GM21619 (cell line): Measurements from ENCODE around the gene PRRT1.
A peak's percentile ranks its signal among the peaks of the same experiment; 100 is the strongest.
"Not testable (repeated sequence)": the region's sequence is repeated elsewhere in the genome, so short reads cannot be mapped to it uniquely, and the experiment has no call there.

Experiments
- ATAC-seq: cut with Tn5 transposase; IDR thresholded peaks from one replicate; pipeline ENCODE4 v1.9.1; 2021; ENCODE audit not compliant: unreplicated experiment

Gene PRRT1

GRCh38 chr6:32151863-32152768, at the start of gene PRRT1:
TSS of gene PRRT1 (minus strand) at chr6:32151939. CDS start at chr6:32151827, 112 bp downstream.
- no peak for ATAC-seq

DNA sequence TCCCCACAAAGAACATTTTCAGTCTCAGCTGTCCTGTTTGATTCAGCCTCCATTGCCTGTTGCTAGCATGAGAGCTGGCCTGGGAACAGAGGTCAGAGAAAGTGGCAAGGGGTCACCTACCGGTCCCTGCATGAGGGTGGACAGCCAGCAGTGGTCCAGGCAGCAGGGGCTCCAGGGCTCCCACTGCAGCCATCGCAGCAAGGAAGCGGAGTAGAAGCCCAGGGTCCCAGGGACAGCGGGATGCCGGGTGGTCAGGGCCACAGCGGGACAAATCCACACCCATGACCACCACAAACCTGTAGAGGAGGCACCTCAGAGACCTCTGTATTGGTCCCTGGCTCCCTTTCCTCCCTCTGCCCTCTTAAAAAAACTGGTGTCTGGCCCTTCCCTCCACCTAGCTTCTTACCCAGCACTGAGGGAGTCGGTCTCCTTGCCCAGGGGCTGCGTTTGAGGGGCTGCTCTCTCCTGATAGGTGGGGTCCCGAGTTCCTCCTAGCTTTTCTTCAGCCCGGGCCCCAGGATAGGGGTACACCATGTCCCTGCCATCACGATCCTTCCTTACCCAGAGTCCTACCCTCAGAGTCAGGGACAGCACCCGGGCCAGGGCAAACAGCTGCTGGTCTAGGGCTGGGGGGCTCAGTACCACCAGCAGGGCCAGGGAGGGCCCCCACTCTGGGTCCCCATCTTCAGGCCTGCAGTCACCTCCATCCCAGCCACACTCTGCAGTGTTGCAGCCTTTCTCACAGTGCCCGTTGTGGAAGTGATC, 49.2 kb upstream of the PRRT1 start:
- ATAC-seq = no peak

DNA sequence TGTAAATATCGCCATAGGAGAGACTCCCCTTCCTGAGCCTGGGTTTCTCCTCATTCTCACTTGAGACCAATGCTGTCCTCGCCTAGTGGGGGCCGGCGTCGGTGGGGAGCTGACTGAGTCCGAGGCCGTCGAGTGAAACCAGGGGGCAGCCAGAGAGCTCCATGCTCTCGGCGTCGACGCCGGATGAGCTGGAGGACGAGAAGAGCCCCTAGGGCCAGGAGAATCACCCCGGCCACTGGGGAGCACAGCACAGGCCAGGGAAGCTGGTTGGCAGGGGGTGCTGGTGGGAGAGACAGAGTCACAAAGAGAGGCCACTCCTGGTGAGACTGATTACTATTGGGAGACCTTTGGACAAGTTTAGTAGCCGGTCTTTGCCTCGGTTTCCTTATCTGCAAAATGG, 47.1 kb upstream of the PRRT1 start:
- ATAC-seq = no peak

DNA sequence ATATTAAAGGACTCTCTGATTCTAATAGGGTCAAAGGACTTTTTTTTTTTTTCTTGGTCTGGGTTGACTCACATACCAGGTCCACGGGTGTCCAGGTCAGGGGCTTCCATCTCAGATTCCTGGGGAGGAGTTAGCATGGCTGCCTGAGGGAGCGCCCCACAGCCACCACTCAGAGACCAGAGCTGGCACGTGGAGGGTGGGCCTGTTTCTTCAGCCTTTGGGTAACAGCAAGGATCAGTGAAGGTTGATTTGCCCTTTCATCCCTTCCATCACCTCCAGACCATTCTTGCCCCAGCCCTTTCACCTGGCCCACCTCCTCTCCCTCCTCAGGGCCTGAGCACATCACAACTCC, 46.6 kb upstream of the PRRT1 start:
- ATAC-seq = no peak

DNA sequence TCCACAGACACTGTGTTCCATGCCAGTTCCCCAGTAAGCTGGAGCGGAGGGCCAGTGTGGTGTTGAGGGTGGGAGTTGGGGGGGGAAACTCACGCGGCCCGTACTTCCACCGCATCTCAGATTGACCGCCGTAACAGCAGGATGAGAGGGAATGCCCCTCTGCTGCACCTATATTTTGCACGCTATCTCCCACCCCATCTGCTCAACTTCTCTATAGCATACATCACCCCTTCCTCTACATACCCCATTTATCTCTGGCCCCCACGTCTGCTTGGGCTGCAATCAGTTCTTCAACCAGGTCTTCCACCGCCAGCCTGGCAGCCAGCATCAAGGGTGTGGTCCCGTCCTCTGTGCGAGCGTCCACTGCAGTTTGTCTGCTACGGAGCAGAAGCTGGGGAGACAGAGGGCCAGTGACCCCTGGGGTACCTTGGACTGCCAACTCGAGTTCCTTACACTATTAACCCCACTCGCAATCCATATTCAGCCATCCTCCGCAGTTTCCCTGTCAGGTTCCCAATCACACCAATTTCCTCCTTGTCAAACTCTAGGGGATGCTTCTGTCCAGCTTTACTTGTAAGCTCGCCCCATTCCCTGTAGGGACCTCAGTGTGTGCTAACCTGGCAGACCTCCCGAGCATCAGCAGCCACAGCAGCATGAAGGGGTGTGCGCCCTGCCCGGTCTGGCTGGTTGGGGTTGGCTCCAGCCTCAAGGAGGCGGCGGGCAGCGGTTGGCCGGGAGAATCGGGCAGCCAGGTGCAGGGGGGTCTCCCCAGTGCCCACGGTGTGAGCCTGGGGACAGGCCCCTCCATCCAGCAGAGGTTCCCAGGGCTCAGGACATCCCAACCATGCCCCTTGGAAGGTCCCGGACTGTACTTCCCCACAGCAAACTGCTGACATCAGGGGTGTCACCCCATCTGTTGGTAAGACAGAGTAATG, 45.2 kb upstream of the PRRT1 start:
- no peak for ATAC-seq

GRCh38 chr6:32195902-32196681, 44.4 kb upstream of the PRRT1 start:
- ATAC-seq = peak; percentile 67

DNA sequence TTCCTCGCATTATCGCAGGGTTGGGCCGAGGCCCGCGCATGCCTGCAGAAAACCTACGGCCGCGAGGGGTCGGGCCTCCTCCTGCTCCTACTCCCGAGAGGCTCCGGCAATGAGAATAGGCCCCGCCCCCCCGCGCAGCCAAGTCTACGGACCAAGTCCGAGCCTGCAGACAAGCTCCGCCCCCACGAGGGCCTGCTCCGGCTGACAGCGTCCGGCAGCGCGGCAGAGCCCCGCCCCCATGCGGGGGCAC, 43.8 kb upstream of the PRRT1 start:
- ATAC-seq = peak; percentile 65

DNA sequence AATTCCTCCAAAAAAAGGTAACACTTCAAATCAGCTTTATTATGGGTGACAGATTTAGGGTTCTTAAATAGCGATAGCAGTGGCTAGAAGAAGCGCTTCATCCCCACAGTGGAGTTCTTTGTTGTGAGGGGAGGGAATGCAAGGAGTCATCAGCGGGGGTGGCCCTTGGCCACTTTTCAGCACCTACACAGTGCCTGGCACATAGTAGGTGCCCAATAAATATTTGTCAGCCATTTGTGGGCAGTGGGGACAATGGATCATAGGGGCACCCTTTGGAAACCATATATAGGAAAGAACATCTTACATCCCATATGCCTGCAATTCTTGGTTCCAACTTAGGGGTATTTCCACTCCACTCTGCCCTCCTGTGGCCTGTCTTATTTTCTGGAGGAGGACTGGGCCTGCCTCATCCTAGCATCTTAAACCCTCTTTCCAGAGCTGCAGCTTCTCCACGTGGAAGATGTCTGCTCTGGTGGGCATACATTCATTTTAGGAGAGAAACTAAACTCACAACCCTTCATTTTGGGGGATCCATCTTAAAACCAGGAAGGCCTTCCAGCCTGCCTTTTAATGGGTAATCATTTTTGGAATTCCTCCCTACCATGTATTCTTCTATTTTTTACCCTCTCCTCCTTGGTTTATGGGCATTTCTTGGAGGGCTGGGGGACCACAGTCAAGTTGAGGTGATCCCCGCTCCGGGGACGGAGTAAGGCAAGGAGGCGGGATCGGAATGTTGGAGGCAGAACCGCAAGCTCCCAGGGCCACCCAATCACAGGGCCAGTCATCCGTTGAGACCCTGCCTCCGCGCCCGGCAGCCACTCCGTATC, 43.3 kb upstream of the PRRT1 start:
- no peak for ATAC-seq

GRCh38 chr6:32194388-32194787, 42.6 kb upstream of the PRRT1 start:
- no peak for ATAC-seq

GRCh38 chr6:32193096-32193495, 41.4 kb upstream of the PRRT1 start:
- not testable (repeated sequence) for ATAC-seq

GRCh38 chr6:32192608-32193039, 40.9 kb upstream of the PRRT1 start, which contains the start of gene GPSM3:
TSS of gene GPSM3 (minus strand) at chr6:32192643. CDS start at chr6:32192513, 130 bp downstream.
- no peak for ATAC-seq

- no peak for ATAC-seq
Measured at GRCh38 chr6:32191696-32192607, 40.2 kb upstream of the PRRT1 start.

DNA sequence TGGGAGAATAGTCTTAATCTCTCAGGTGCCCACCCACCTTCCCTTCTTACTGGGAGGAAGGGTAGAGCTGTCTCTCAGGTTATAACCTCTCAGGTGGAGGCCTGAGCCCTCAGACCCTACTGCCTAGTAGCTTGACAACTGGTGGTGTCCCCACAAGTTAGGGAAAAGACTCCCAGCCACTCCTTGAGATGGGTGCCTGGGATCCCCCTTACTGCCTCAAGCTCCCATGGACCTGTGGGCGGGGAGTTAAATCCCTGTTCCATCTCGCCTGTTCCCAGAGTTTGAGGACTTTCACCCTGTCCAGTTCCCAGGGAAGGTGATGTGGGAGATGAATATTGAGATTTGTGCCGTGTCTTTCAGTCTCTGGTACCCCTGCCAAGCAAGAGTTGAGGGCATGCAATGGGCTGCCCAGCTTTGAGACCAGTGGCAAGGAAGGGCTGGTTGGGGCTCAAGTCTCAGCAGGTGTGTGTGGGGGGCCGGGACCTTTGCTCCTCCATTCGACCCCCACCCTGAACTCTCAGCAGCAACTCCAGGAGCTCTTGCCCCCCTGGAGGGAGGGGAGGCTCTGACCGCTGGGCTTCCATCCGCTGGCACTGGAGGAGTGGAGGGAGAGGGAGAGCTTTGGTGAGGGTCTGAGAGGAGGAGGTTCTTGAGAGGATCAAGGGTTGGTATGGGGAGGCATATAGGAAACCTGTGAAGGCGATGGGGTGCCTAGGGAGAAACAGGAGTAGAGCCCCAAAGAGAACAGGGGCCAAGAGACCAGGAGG, 39.4 kb upstream of the PRRT1 start:
- no peak for ATAC-seq

- ATAC-seq = peak; percentile 47
Measured at GRCh38 chr6:32190054-32190851, 38.5 kb upstream of the PRRT1 start, which contains the start of gene PBX2. TSS of gene PBX2 (minus strand) at chr6:32190202. CDS start at chr6:32189915, 287 bp downstream.

DNA sequence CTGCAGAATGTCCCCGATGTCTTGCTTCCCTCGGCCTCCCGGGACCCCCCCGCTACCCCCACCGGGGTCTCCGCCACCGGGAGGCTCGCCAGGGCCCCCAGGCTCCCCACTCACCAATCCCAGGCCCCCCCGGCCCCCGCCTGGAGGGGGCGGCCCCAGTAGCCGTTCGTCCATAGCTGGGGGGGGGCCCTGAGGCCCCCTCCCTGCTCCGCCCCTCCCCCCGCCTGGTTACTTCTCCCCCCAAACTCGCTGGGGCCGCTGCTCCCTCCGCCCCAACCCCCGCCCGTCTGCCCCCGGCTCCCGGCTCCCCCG, 38.0 kb upstream of the PRRT1 start:
- ATAC-seq = no peak

- ATAC-seq = no peak
Measured at GRCh38 chr6:32189069-32189741, 37.5 kb upstream of the PRRT1 start.
